GM12875 (cell line): Measurements from ENCODE around the gene PHLDB3.

Source experiments
- H3K4me3 ChIP-seq: one replicate; pipeline ENCODE4 v1.5.1; 2011; ENCODE audit warnings: low read depth, low read length, control low read depth
- TF ChIP-seq, protein P1 (sequence below): IDR thresholded peaks from 2 replicates; pipeline ENCODE4 v1.5.1; 2011; ENCODE audit warnings: low read depth, mild to moderate bottlenecking, control low read depth, inconsistent platforms, low read length, moderate library complexity, borderline replicate concordance; ENCODE audit not compliant: insufficient read depth

Gene PHLDB3

DNA sequence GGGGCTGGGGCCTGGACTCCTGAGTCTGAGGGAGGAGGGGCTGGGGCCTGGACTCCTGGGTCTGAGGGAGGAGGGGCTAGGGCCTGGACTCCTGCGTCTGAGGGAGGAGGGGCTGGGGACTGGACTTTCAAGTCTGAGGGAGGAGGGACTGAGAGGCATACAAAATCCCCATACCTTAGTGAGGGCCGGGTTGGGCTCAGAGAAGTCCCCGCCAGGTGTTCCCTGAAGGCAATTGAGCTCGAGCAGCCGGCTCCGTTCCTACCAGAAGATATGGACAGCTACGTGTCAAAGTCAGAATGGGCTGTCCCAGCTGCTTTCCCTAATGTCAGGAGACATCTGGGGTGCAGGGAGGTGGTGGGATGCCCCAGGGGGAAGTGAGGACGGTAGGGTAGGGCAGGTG, 9.5 kb downstream of the PHLDB3 start:
- H3K4me3 ChIP-seq = no peak overlapping the region
- TF ChIP-seq, protein P1, sequence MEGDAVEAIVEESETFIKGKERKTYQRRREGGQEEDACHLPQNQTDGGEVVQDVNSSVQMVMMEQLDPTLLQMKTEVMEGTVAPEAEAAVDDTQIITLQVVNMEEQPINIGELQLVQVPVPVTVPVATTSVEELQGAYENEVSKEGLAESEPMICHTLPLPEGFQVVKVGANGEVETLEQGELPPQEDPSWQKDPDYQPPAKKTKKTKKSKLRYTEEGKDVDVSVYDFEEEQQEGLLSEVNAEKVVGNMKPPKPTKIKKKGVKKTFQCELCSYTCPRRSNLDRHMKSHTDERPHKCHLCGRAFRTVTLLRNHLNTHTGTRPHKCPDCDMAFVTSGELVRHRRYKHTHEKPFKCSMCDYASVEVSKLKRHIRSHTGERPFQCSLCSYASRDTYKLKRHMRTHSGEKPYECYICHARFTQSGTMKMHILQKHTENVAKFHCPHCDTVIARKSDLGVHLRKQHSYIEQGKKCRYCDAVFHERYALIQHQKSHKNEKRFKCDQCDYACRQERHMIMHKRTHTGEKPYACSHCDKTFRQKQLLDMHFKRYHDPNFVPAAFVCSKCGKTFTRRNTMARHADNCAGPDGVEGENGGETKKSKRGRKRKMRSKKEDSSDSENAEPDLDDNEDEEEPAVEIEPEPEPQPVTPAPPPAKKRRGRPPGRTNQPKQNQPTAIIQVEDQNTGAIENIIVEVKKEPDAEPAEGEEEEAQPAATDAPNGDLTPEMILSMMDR = no peak

DNA sequence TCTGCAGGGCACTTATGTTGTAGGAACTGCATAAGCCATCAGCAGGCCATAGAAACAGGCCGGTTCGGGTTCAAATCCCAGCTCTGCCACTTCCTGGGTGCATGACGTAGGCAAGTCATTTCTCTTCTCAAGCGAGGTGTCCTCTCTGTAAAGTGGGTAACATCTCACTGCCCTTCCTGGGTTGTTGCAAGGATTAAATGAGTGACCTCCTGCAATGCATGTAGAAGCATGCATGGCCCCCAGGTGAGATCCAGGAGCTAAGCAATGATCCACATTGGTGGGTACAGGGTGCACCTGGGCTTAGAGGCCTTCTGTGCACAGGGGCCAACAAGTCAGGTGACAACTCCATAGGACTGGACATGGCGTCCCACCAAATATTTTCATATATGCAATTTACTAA, 13.8 kb downstream of the PHLDB3 start:
- no peak overlapping the region for H3K4me3 ChIP-seq
- TF ChIP-seq, protein P1 = no peak

- TF ChIP-seq, protein P1 = no peak
Observed at GRCh38 chr19:43489979-43490599, 14.5 kb downstream of the PHLDB3 start.

DNA sequence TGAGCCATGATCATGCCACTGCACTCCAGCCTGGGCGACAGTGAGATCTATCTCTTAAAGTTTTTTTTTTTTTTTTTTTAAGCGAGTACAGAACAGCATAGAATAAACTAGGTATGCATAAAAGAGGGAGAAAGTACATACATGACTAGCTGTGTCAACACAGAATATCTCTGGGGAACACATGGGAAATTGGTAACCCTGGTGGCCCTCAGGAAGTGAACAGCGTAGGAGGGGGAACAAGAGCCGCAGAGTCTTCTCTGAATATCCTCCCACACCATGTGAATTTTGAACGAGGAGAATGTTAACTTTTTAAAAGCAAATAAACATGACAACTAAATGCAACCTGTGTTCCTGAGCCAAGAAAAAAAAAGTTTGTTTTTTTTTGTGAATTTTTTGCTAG, 15.2 kb downstream of the PHLDB3 start:
- H3K4me3 ChIP-seq = no peak overlapping the region
- TF ChIP-seq, protein P1 = no peak

More at GRCh38 chr19:43489979-43490599, 14.5 kb downstream of the PHLDB3 start:
- H3K4me3 ChIP-seq = no peak overlapping the region

DNA sequence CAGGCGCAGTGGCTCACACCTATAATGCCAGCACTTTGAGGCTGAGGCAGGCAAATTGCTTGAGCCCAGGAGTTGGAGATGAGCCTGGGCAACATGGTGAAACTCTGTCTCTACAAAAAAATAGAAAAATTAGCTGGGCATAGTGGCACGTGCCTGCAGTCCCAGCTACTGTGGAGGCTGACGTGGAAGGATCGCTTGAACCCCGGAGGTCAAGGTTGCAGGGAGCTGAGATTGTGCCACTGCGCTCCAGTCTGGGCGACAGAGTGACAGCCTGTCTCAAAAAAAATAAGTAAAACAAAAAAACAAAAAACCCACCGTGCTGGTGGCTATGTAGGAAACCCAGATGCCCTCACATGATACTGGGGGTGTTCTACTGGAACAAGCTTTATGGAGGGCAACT, 16.4 kb downstream of the PHLDB3 start:
- H3K4me3 ChIP-seq = no peak overlapping the region
- TF ChIP-seq, protein P1 = no peak

GRCh38 chr19:43486412-43486811, 18.1 kb downstream of the PHLDB3 start:
- TF ChIP-seq, protein P1 = no peak
- H3K4me3 ChIP-seq = no peak overlapping the region

- TF ChIP-seq, protein P1 = no peak
- no peak overlapping the region for H3K4me3 ChIP-seq
Observed at GRCh38 chr19:43485951-43486350, 18.6 kb downstream of the PHLDB3 start.
